Suprapubic skin (tissue), 3 donors: ENCODE measurements around the gene UBA7.

Experiments used
- CTCF ChIP-seq, 2 donors: fragments of 200-600 bp in 1 of 2; fragments of 450-650 bp in 1 of 2; sonication (generic) in 1 of 2; IDR thresholded peaks; one replicate each; pipeline ENCODE4 v1.5.1; 2016 to 2019; ENCODE audit warnings: antibody characterized with exemption in 2 of 2, mild to moderate bottlenecking in 1 of 2, moderate library complexity in 1 of 2
- EP300 ChIP-seq: sonication (generic); formaldehyde crosslinking; IDR thresholded peaks from one replicate; pipeline ENCODE4 v1.6.1; 2017; ENCODE audit warnings: antibody characterized with exemption
- POLR2A ChIP-seq, 2 donors: fragments of 450-650 bp; IDR thresholded peaks; one replicate each; pipeline ENCODE4 v1.6.1; 2017; ENCODE audit warnings: antibody characterized with exemption in 2 of 2, mild to moderate bottlenecking in 2 of 2, moderate library complexity in 2 of 2

- no peak for TF ChIP-seq CTCF (IDR thresholded peaks at IDR 0.05)
- TF ChIP-seq POLR2A (IDR thresholded peaks at IDR 0.05), result no peak
- TF ChIP-seq EP300, result no peak
These were observed 42.6 kb upstream of the UBA7 start, which contains the start of gene TRAIP for GRCh38 chr3:49856181-49857005.
